ENCODE results near the gene MAN2B2.

- TF ChIP-seq POLR2A (IDR thresholded peaks at IDR 0.05), result no peak
- TF ChIP-seq CTCF (IDR thresholded peaks at IDR 0.05), result no peak
- TF ChIP-seq POLR2AphosphoS5 (IDR thresholded peaks at IDR 0.05), result no peak
Observed at GRCh38 chr4:6549890-6550620, 24.9 kb upstream of the MAN2B2 start.

Measured in breast epithelium (tissue), 3 donors.